ENCODE measurements around the gene ZNF70.

DNA sequence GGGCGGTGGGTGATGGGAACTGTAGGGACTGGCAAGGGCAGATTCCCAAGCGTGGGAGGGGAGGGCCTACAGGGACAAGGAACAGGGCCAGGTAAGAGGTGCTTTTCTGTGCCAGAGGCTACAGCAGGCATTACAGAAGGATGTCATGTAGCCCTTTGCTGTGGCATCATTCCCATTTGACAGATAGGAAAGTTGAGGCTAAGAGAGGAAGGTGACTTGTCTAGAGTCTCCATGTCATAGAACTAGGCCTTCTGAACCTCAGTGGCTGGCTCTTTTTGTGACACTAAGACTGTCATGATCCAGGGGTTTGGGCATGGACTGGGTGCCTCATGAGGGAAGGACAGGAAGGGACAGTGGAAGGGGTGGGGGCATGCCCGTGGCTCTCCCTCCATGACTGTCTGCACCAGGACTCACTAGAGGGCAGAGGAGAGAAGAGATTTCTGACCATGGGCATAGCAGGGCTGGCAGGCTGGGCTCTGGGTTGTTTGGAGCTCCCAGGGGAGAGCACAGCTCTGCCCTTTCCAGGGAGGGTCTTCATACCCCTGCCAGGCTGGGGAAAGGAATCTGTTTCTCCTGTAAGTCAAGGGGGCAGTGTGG lies 25.0 kb upstream of the ZNF70 start:
- TF ChIP-seq CTCF (IDR thresholded peaks at IDR 0.05) (no peak), ZFX (IDR thresholded peaks at IDR 0.05; ENCODE audit: borderline replicate concordance) (no peak)

Data from 22Rv1 (cell line).